Activated gamma-delta T cell treated with anti-CD3 and anti-CD28 coated beads, Interleukin-2, amount 50 U/mL, for 16 hours (primary cell): ENCODE measurements around the gene NCLN.
A peak's percentile ranks its signal among the peaks of the same experiment; 100 is the strongest.
"Not testable (repeated sequence)": the region's sequence is repeated elsewhere in the genome, so short reads cannot be mapped to it uniquely, and the experiment has no call there.

Source experiments
- DNase-seq: peaks from one replicate; pipeline ENCODE4 v3.0.0-alpha.2; 2020; ENCODE audit warnings: low read depth

The NCLN gene

GRCh38 chr19:3154957-3155736 lies 30.6 kb upstream of the NCLN start:
- DNase-seq, result peak; percentile 64

DNA sequence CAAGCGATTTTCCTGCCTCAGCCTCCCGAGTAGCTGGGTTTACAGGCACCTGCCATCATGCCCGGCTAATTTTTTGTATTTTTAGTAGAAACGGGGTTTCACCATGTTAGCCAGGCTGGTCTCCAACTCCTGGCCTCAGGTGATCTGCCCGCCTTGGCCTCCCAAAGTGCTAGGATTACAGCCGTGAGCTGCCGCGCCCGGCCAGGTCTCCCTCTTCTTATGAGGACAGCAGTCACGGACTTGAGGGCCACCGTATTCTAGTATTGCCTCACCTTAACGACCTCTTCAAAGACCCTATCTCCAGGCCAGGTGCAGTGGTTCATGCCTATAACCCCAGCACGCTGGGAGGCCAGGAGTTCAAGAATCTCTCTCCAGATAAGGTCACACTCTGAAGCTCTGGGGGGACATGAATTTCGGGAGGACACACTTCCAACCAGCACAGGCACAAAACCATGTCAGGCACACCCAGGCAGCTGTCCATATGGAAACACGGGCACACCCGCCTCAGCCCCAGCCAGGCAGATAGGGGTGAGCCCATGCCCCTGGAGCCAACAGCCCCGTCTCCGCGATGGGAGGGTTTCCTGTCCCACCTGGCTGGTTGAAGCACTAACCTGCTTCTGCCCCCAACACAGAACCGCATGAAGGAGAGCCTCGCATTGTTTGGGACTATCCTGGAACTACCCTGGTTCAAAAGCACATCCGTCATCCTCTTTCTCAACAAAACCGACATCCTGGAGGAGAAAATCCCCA lies 28.5 kb upstream of the NCLN start:
- no peak for DNase-seq

- no peak for DNase-seq
Observed at GRCh38 chr19:3159565-3159964, 26.2 kb upstream of the NCLN start.

DNA sequence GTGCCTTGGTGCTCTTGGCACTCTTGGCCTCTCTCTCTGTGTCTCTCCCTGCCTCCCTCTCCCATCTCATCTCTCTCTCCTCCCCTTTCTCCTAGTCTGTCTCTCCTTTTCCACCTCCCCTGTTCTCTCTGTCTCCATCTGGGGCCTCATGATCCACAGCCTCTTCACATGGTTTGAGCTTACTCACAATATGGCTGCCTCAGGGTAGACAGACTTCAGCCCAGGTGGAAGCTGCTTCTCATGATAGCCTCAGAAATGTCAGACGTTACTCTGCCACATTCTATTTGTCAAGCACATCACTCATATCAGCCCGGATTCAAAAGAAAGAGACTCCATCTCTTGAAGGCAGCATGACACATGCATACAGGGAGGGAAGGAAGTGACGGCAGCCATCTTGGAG lies 25.5 kb upstream of the NCLN start:
- no peak for DNase-seq

DNA sequence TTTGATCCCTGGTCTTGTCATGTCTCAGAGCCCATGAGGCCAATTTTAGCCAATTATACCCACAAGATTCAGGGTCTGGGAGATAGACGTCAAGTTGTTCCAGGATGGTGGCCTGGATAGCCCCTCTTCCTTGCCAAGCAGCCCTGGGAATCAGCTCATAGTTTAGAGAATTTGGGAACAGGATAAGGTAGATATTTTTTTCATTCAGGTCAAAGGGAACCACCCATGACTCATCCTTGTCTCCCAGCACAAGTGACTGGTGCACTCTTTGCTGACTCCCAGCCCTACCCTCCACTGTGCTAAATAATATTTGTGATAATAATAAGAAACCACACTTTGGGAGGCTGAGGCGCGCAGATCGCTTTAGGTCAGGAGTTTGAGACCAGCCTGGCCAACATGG lies 24.3 kb upstream of the NCLN start:
- DNase-seq, result no peak

- DNase-seq, result no peak
Observed at GRCh38 chr19:3162418-3163229, 23.1 kb upstream of the NCLN start.

DNA sequence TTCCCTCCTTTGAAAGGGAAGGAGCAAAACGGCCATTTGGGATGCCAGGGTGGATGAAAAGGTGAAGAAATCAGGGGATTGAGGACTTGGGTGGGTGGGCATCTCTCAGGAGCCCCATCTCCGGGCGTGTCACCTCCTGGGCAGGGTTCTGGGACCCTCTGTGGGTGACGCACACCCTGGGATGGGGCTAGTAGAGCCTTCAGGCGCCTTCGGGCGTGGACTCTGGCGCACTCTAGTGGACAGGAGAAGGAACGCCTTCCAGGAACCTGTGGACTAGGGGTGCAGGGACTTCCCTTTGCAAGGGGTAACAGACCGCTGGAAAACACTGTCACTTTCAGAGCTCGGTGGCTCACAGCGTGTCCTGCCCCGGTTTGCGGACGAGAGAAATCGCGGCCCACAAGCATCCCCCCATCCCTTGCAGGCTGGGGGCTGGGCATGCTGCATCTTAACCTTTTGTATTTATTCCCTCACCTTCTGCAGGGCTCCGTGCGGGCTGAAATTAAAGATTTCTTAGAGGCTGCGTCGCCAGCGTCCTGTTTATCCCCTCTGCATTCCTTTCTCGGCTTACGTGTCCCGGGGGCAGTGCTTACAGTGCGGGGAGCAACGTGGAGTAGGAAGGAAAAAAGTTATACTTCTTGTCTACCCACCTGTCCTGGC lies 22.4 kb upstream of the NCLN start:
- DNase-seq, result peak; percentile 48

DNA sequence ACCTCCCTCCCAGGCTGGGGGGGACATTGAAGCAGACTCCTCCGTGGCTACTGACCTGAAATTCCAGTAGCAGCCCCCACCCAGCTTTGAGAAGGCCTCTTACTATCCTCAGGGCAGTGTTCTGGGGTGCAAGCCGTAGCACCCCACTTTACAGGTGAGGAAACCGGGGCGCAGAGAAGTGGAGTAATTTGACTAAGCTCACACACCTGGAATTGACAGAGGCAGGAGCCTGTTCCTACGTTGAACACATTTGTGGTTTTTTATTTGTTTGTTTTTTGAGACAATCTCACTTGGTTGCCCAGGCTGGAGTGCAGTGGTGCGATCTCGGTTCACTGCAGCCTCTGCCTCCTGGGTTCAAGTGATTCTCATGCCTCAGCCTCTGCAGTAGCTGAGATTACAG lies 21.8 kb upstream of the NCLN start:
- no peak for DNase-seq

DNA sequence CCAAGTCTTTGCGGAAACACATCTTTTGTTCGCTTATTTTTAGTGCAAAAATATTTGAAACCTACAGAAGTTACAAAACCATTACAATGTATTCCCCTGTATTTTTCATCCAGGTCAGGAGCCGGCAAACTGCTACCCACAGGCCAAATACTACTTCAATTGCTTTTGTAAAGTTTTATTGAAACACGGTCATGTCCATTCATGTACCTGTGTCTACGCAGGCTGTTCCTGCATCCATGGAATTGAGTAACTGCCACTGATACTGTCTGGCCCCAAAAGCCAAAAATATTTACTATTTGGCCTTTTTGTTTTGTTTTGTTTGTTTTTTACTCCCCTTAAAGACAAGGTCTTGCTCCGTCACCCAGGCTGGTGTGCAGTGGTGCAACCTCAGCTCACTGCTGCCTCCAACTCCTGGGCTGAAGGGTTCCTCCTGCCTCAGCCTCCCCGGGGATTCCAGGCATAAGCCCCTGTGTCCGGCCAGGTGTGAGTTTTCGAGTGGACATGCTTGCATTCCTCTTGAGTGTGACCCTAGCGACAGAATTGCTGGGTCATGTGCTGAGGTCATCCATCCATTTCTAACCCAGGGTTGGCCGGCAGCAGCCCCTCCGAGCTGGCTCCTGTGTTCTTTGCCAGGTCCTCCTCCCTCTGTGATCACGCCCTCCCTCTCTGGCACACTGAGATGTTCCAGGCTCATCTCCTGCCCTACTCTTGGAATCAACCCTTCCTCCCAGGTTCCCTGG lies 18.0 kb upstream of the NCLN start:
- DNase-seq, result no peak

GRCh38 chr19:3171894-3172672 lies 13.6 kb upstream of the NCLN start:
- DNase-seq, result no peak

DNA sequence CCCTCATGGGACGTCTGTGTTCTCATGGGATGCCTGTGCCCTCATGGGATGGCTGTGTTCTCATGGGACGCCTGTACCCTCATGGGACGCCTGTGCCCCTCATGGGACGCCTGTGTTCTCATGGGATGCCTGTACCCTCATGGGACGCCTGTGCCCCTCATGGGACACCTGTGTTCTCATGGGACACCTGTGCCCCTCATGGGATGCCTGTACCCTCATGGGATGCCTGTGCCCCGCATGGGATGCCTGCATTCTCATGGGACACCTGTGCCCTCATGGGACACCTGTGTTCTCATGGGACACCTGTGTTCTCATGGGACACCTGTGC lies 13.1 kb upstream of the NCLN start:
- not testable (repeated sequence) for DNase-seq

GRCh38 chr19:3175781-3176714 lies 9.7 kb upstream of the NCLN start:
- no peak for DNase-seq

GRCh38 chr19:3176715-3177501 lies 8.8 kb upstream of the NCLN start:
- DNase-seq, result peak; percentile 47

DNA sequence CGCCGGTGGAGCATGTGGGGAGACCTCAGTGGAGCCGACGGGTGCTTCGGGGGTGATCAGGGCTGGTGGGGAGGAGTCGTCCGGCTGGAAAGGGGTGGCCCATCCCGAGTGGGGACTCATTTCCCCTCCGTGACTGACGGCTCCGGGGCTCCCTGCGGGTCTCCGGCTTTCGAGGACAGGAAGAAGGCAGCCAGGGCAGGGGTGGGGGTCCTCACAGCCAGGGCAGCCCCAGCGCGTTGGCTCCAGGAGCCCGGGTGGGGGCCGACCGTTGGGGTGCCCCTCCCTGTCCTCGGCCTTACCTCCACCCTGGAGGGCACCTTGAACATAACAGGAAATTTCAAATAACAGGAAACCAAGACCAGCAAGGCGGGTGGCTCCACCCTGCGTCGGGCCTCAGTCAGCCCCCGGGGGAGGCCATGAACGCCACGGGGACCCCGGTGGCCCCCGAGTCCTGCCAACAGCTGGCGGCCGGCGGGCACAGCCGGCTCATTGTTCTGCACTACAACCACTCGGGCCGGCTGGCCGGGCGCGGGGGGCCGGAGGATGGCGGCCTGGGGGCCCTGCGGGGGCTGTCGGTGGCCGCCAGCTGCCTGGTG lies 7.3 kb upstream of the NCLN start, which contains the start of gene S1PR4:
TSS of gene S1PR4 (plus strand) at position 393 of the 596 bp plus-strand sequence. CDS start at position 417, 24 bp downstream.
- DNase-seq, result peak; percentile 54

GRCh38 chr19:3178973-3179738 lies 6.6 kb upstream of the NCLN start:
- no peak for DNase-seq

DNA sequence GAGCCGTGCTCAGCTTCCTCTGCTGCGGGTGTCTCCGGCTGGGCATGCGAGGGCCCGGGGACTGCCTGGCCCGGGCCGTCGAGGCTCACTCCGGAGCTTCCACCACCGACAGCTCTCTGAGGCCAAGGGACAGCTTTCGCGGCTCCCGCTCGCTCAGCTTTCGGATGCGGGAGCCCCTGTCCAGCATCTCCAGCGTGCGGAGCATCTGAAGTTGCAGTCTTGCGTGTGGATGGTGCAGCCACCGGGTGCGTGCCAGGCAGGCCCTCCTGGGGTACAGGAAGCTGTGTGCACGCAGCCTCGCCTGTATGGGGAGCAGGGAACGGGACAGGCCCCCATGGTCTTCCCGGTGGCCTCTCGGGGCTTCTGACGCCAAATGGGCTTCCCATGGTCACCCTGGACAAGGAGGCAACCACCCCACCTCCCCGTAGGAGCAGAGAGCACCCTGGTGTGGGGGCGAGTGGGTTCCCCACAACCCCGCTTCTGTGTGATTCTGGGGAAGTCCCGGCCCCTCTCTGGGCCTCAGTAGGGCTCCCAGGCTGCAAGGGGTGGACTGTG lies 5.9 kb upstream of the NCLN start:
- DNase-seq, result no peak
